GM12878 (cell line): Measurements from ENCODE around the gene ZKSCAN1. TPM values are rescaled to one million over a fixed set of nuclear protein-coding genes. Genes with fewer than 3 reads are reported as not detected.

Experiments used
- CBX5 ChIP-seq: sonication (generic); IDR thresholded peaks from 2 replicates; pipeline ENCODE4 v1.6.1; 2016; ENCODE audit warnings: low read depth, moderate library complexity, mild to moderate bottlenecking, inconsistent platforms
- CEBPZ ChIP-seq: fragments of 150-350 bp; IDR thresholded peaks from 2 replicates; pipeline ENCODE4 v1.6.1; 2016; ENCODE audit warnings: low read depth, low read length
- DPF2 ChIP-seq: fragments of 450-650 bp; IDR thresholded peaks from 2 replicates; pipeline ENCODE4 v1.6.1; 2017; ENCODE audit warnings: mild to moderate bottlenecking
- EP300 ChIP-seq, 2 experiments: fragments of 150-350 bp in 1 of 2; IDR thresholded peaks; 2 replicates each; pipeline ENCODE4 v1.6.1; 2011 to 2012; ENCODE audit warnings: low read depth in 2 of 2, low read length in 2 of 2, borderline replicate concordance in 1 of 2, improper control_type of control experiment in 1 of 2, inconsistent platforms in 1 of 2; ENCODE audit not compliant: control insufficient read depth in 1 of 2
- ESRRA ChIP-seq: IDR thresholded peaks from 2 replicates; pipeline ENCODE4 v1.6.1; 2012; ENCODE audit warnings: mild to moderate bottlenecking, low read length, improper control_type of control experiment
- FOS ChIP-seq: IDR thresholded peaks from 3 replicates; pipeline ENCODE4 v1.6.1; 2011; ENCODE audit warnings: borderline replicate concordance; ENCODE audit not compliant: insufficient read length; ENCODE audit errors: extremely low read depth
- GATAD2B ChIP-seq: fragments of 450-650 bp; conservative IDR thresholded peaks from 2 replicates; pipeline ENCODE4 v1.6.1; 2017; ENCODE audit warnings: low read depth, mild to moderate bottlenecking, moderate library complexity
- HCFC1 ChIP-seq: fragments of 150-350 bp; IDR thresholded peaks from 2 replicates; pipeline ENCODE4 v1.6.1; 2014; ENCODE audit warnings: low read length
- HDAC6 ChIP-seq: fragments of 200-600 bp; sonication (generic); IDR thresholded peaks from one replicate; pipeline ENCODE4 v1.8.0; 2017; ENCODE audit warnings: antibody characterized with exemption; ENCODE audit not compliant: unreplicated experiment
- IRF3 ChIP-seq: fragments of 450-650 bp; IDR thresholded peaks from 2 replicates; pipeline ENCODE4 v1.6.1; 2014; ENCODE audit warnings: mild to moderate bottlenecking
- NFIC ChIP-seq: IDR thresholded peaks from 2 replicates; pipeline ENCODE4 v1.6.1; 2012; ENCODE audit warnings: low read depth, mild to moderate bottlenecking, inconsistent platforms, low read length, moderate library complexity
- NFXL1 ChIP-seq: fragments of 450-650 bp; IDR thresholded peaks from 2 replicates; pipeline ENCODE4 v1.6.1; 2017; ENCODE audit warnings: antibody characterized with exemption, mild to moderate bottlenecking, borderline replicate concordance
- PAX8 ChIP-seq: fragments of 450-650 bp; IDR thresholded peaks from 2 replicates; pipeline ENCODE4 v1.6.1; 2017; ENCODE audit warnings: mild to moderate bottlenecking, moderate library complexity
- POU2F2 ChIP-seq: IDR thresholded peaks from 3 replicates; pipeline ENCODE4 v1.6.1; 2011; ENCODE audit warnings: low read depth, mild to moderate bottlenecking, low read length, borderline replicate concordance
- RAD51 ChIP-seq: fragments of 450-650 bp; IDR thresholded peaks from 2 replicates; pipeline ENCODE4 v1.6.1; 2016; ENCODE audit warnings: moderate library complexity, mild to moderate bottlenecking, inconsistent platforms
- RFX5 ChIP-seq: IDR thresholded peaks from 2 replicates; pipeline ENCODE4 v1.6.1; 2011; ENCODE audit warnings: low read depth, low read length, improper control_type of control experiment
- RUNX3 ChIP-seq: IDR thresholded peaks from 2 replicates; pipeline ENCODE4 v1.6.1; 2012; ENCODE audit warnings: low read length, inconsistent platforms
- SUPT20H ChIP-seq: IDR thresholded peaks from 2 replicates; pipeline ENCODE4 v1.6.1; 2011; ENCODE audit warnings: low read depth, mild to moderate bottlenecking, low read length, moderate library complexity, borderline replicate concordance; ENCODE audit not compliant: control insufficient read depth
- ZBTB33 ChIP-seq: fragments of 450-650 bp; IDR thresholded peaks from 2 replicates; pipeline ENCODE4 v1.6.1; 2017; ENCODE audit warnings: mild to moderate bottlenecking
- ZNF24 ChIP-seq: fragments of 450-650 bp; IDR thresholded peaks from 2 replicates; pipeline ENCODE4 v1.6.1; 2017; ENCODE audit warnings: antibody characterized with exemption, mild to moderate bottlenecking
- polyA plus RNA-seq, 11 experiments: library from polyadenylated mRNA; depleted of rRNA in 4 of 11; unstranded in 6 of 11; stranded (reverse) in 5 of 11; fragments of >200 nt; fragmentation: Nextera tagmentation in 4 of 11; fragmentation: Illumina TruSeq in 1 of 11; extraction: Ambion mirVana in 4 of 11; extraction: Trizol in 1 of 11; gene quantifications; 1 replicate in 1 of 11; 2 replicates in 10 of 11; pipeline versions ENCODE4 v1.2.1 to v1.2.3, GENCODE V29; 2011 to 2016; ENCODE audit warnings: inconsistent platforms in 2 of 11, missing spikeins in 2 of 11, low read depth in 1 of 11
- total RNA-seq, 4 experiments: library from RNA; depleted of rRNA in 3 of 4; stranded (reverse); fragments of >200 nt in 3 of 4; fragmentation: Illumina TruSeq in 1 of 4; extraction: Trizol in 1 of 4; gene quantifications; 2 replicates each; pipeline versions ENCODE4 v1.2.1 to v1.2.3, GENCODE V29; 2013 to 2021
- TF ChIP-seq, protein P1 (sequence below), 3 experiments: IDR thresholded peaks in 2 of 3; conservative IDR thresholded peaks in 1 of 3; 2 replicates each; pipeline ENCODE4 v1.5.1; 2011; ENCODE audit warnings: low read depth in 3 of 3, low read length in 3 of 3, mild to moderate bottlenecking in 3 of 3, control low read depth in 2 of 3, moderate library complexity in 2 of 3, inconsistent platforms in 1 of 3, mixed read lengths in 1 of 3; ENCODE audit not compliant: control insufficient read depth in 2 of 3, insufficient read depth in 1 of 3; ENCODE audit errors: extremely low read depth in 1 of 3

ZKSCAN1 gene
- total and polyA plus RNA-seq, 10 of the 15 experiments (the other 5 are each of a cell fraction or from before 2014, with no cell fraction given) = 3.2 to 34.4 (median 18.1) TPM

GRCh38 chr7:100015232-100016214 lies at the start of gene ZKSCAN1 (continued):
- TF ChIP-seq CEBPZ (no peak), CBX5 (no peak), SUPT20H (no peak), NFIC (no peak), IRF3 (no peak), HCFC1 (peak; percentile 78), ZNF24 (0 out of 2 replicates have a peak, but pooled peaks have one; percentile 52), RFX5 (no peak), FOS (no peak), HDAC6 (no peak), RAD51 (no peak), POU2F2 (peak; percentile 85; the same call in 2 of the 3 replicates), GATAD2B (peak; percentile 46; the same call in 1 of the 2 replicates), NFXL1 (no peak), EP300 (IDR thresholded peaks at IDR 0.05; ENCODE audit: borderline replicate concordance in 1 of 2, control insufficient read depth in 1 of 2, low read depth in 2 of 2, low read length in 2 of 2) (no peak), RUNX3 (no peak), DPF2 (no peak), ESRRA (no peak), PAX8 (no peak), ZBTB33 (no peak)
- TF ChIP-seq, protein P1, sequence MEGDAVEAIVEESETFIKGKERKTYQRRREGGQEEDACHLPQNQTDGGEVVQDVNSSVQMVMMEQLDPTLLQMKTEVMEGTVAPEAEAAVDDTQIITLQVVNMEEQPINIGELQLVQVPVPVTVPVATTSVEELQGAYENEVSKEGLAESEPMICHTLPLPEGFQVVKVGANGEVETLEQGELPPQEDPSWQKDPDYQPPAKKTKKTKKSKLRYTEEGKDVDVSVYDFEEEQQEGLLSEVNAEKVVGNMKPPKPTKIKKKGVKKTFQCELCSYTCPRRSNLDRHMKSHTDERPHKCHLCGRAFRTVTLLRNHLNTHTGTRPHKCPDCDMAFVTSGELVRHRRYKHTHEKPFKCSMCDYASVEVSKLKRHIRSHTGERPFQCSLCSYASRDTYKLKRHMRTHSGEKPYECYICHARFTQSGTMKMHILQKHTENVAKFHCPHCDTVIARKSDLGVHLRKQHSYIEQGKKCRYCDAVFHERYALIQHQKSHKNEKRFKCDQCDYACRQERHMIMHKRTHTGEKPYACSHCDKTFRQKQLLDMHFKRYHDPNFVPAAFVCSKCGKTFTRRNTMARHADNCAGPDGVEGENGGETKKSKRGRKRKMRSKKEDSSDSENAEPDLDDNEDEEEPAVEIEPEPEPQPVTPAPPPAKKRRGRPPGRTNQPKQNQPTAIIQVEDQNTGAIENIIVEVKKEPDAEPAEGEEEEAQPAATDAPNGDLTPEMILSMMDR (IDR thresholded peaks at IDR 0.05 in 2 of 3, conservative IDR thresholded peaks at IDR 0.05 in 1 of 3; ENCODE audit: control insufficient read depth in 2 of 3, extremely low read depth in 1 of 3, insufficient read depth in 1 of 3, low read depth in 3 of 3, low read length in 3 of 3) = no peak
